ENCODE measurements around the gene ARL8A.

Gene ARL8A

GRCh38 chr1:202189918-202190715, 45.6 kb upstream of the ARL8A start:
- Histone ChIP-seq H3K9me3 (no peaks in the 10 kb centered on the region), H3K36me3 (no peaks in the 10 kb centered on the region)
- TF ChIP-seq CTCF (IDR thresholded peaks at IDR 0.05) = no peak

GRCh38 chr1:202189001-202189790, 44.7 kb upstream of the ARL8A start:
- no peaks in the 10 kb centered on the region for H3K9me3 ChIP-seq
- TF ChIP-seq CTCF (IDR thresholded peaks at IDR 0.05) = peak; percentile 78
- H3K36me3 ChIP-seq = no peaks in the 10 kb centered on the region
- H3K27ac ChIP-seq = no peak overlapping the region
- H3K27me3 ChIP-seq = peaks cover 32% of the 10 kb centered on the region
- no peak overlapping the region for H3K4me3 ChIP-seq (ENCODE audit: low read depth in 1 of 2, low read length in 1 of 2)
- H3K4me1 ChIP-seq (ENCODE audit: control insufficient read depth in 1 of 2, insufficient read depth in 1 of 2, low read depth in 1 of 2, low read length in 1 of 2) = no peaks in the 10 kb centered on the region

More at GRCh38 chr1:202189918-202190715, 45.6 kb upstream of the ARL8A start:
- H3K4me1 ChIP-seq (ENCODE audit: control insufficient read depth in 1 of 2, insufficient read depth in 1 of 2, low read depth in 1 of 2, low read length in 1 of 2) = no peaks in the 10 kb centered on the region
- H3K27me3 ChIP-seq = peaks cover 40% of the 10 kb centered on the region
- H3K27ac ChIP-seq = no peak overlapping the region
- H3K4me3 ChIP-seq (ENCODE audit: low read depth in 1 of 2, low read length in 1 of 2) = no peak overlapping the region

GRCh38 chr1:202187697-202188407, 43.3 kb upstream of the ARL8A start:
- no peak for TF ChIP-seq CTCF (IDR thresholded peaks at IDR 0.05)
- Histone ChIP-seq H3K9me3 (no peaks in the 10 kb centered on the region), H3K27ac (no peak overlapping the region), H3K36me3 (no peaks in the 10 kb centered on the region), H3K4me1 (ENCODE audit: control insufficient read depth in 1 of 2, insufficient read depth in 1 of 2, low read depth in 1 of 2, low read length in 1 of 2) (no peaks in the 10 kb centered on the region), H3K4me3 (ENCODE audit: low read depth in 1 of 2, low read length in 1 of 2) (no peak overlapping the region), H3K27me3 (peaks cover 18% of the 10 kb centered on the region)

- no peaks in the 10 kb centered on the region for H3K36me3 ChIP-seq
- no peaks in the 10 kb centered on the region for H3K4me1 ChIP-seq (ENCODE audit: control insufficient read depth in 1 of 2, insufficient read depth in 1 of 2, low read depth in 1 of 2, low read length in 1 of 2)
- H3K9me3 ChIP-seq = no peaks in the 10 kb centered on the region
- H3K27ac ChIP-seq = no peak overlapping the region
- H3K4me3 ChIP-seq (ENCODE audit: low read depth in 1 of 2, low read length in 1 of 2) = no peak overlapping the region
- TF ChIP-seq CTCF (IDR thresholded peaks at IDR 0.05) = no peak
- peaks cover 13% of the 10 kb centered on the region for H3K27me3 ChIP-seq
Observed at GRCh38 chr1:202187041-202187671, 42.6 kb upstream of the ARL8A start.

GRCh38 chr1:202186327-202186726, 41.8 kb upstream of the ARL8A start:
- H3K27ac ChIP-seq = no peak overlapping the region
- no peaks in the 10 kb centered on the region for H3K36me3 ChIP-seq
- no peak for TF ChIP-seq CTCF (IDR thresholded peaks at IDR 0.05)
- H3K4me1 ChIP-seq (ENCODE audit: control insufficient read depth in 1 of 2, insufficient read depth in 1 of 2, low read depth in 1 of 2, low read length in 1 of 2) = no peaks in the 10 kb centered on the region
- no peaks in the 10 kb centered on the region for H3K9me3 ChIP-seq
- no peak overlapping the region for H3K4me3 ChIP-seq (ENCODE audit: low read depth in 1 of 2, low read length in 1 of 2)
- H3K27me3 ChIP-seq = peaks cover 13% of the 10 kb centered on the region

Measured in neutrophil (primary cell).